Activated CD4-positive, alpha-beta T cell treated with anti-CD3 and anti-CD28 coated beads, Interleukin-2, amount 50 U/mL, for 24 hours (primary cell): Measurements from ENCODE around the gene GPR65.

Experiments used
- DNase-seq, 2 donors: peaks; one replicate each; pipeline ENCODE4 v3.0.0-alpha.2; 2020; ENCODE audit warnings: low read depth in 1 of 2, low spot score in 1 of 2

The GPR65 gene

GRCh38 chr14:88037325-88037724 is 32.4 kb downstream of the GPR65 start:
- DNase-seq = no peak

DNA sequence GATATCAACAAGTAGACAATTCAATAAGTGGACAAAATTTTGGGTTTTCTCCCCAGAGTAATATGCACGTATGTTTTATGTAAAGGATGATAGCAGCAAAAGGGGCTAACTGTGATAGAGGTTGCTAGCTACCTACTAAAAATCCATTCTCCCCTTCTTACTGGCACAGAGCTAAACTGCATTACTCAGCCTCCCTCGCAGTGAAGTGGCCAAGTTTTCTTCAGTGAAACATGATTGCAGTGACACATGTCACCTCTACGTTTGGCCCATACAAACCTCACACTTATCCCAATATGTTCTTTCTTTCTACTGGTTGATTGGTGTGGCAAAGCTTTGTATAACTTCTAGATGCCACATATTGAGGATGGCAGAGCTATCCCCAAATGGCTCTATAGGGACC is 34.3 kb downstream of the GPR65 start:
- DNase-seq = no peak

DNA sequence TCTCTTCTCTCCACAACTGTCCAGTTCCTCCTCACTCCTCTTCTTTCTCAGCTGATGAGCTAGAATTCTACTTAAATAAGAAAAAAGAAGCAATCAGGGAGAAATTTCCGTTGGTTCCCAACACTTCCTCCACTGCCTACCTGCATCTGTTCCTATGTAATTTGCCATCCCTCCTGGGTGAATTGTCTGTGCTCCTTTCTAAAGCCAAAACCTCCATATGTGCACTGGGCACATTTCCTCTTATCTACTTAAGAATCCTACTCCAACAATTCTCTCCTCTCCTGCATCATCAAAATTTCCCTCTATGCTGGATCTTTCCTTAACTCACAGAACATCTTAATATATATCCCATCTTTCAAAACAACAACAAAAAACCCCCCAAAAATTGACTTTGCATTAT is 35.2 kb downstream of the GPR65 start:
- no peak for DNase-seq

DNA sequence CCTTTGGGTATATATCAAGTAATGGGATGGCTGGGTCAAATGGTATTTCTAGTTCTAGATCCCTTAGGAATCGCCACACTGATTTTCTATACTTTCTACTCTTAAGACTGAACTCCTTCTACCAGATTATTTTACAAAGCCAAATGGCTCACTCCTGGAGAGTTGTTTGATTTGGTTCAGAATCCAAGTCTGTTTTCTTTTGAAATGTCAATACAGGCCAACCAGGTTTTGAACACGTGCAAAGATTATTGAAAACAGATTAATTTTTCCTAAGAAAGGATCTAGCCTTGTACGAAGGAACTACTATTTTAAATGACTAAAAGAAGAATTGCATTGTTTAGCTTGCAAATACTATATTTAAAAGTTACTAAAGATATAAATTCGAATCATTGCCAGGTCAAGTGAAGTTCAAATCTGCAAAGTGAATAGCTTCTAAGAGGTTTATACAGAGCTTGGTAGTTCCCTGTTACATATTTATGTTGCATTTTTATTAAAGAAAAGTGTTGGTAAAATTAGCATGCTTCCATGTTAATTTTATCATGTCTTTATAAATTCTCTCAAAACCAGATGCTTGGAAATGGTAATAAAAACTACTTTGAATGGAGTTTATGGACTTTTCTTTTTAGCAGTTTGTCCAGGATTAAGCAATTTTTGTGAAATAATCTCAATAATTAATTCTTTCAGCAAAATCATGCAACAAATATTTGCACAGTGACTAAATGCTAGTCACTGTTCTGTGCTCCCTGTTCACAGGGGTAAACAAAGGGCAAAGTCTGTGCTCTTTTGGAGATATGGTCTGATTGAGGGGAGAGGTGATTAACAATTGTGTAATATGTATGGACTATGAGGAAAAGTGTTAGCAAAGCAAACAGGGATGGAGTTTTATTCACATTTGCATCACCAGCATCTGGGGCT is 38.9 kb downstream of the GPR65 start:
- DNase-seq = no peak

GRCh38 chr14:88044444-88044758 is 39.5 kb downstream of the GPR65 start:
- DNase-seq = no peak

DNA sequence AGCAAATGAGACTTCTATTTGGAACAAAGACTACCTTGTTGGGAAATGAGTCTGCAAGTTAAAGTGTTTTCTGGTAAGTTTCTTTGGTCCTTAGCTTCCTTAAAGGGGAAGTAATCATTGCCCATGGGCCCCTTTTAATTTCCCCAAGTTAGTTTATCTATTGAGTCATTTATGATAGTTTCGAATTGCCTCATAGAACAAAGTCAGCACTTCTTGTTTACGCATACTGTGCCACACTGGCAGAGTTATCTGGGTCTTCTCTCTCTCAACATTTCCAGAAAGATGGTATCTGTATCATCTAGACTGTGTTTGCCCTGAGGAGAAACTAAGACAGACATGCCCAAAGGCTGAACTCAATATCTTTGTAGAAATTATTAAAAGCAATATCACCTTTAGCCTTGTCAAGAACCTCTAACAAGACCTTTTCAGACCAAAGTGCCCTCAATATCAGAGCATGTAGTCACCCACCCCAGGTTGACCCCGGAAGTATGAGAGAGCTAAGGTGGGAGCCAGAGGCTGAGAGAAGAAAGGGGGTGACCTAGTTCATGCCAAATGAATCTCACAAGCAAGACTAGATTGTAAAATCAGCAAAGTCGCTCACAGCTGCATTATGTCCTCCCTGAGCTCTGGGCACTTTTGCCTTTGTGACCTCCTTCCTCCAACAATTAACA is 40.0 kb downstream of the GPR65 start:
- no peak for DNase-seq

DNA sequence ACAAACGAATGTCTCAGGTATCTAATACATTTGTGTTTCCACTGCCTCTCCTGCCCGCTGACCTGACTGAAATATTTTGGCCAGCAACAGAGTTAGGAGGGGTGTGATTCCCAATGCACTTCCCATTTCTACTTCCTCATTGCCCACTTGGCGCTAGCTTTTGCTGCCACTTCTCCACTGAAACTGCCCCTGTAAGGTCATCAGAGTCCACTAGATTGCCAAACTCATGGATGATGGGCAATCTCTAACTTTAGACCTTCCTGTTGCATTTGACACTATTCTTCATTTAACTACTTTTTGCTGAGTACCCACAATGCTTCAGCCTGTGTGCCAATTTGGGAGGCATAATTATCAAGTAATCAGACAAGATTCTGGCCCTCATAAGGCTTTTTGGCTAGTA is 40.8 kb downstream of the GPR65 start:
- DNase-seq = no peak

- DNase-seq = no peak
Observed at GRCh38 chr14:88048351-88048750, 43.4 kb downstream of the GPR65 start.

- DNase-seq = no peak
Observed at GRCh38 chr14:88049266-88049665, 44.3 kb downstream of the GPR65 start.

DNA sequence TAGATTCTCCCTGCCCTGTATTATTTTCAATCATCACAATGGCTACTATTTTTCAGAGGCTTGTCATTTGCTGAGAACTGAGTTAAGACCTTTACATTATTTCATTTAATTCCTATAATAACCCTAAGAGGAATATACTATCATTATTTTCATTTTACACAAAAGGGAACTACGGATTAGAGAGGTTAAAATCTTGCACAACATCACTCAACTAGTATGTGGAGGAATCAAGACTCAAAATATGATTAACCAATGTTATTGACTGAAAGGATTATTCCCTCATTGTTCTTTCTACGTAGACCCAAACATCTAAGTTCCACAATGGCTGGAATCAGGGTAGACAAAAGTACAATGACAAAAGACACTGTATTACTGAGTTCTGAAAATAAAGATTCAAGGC is 45.0 kb downstream of the GPR65 start:
- DNase-seq = no peak

DNA sequence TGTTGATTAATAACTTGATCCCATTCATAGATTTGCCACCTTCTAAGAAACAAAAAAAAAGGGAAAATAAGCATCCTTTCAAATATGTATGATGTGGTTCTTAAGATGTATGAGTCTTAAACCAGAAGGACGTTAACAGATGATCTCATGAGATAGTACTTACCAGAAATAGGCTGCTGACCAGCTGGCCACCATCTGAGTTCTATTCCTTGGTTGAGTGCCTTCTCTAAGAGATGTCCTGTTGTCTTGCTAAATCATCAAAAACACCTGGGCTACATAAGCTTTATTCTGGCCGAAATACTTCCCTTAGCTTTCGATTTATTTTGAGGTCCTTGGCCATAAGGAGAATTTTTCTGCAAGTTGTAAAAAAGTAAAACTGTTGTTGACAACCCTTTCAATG is 55.6 kb downstream of the GPR65 start:
- DNase-seq = no peak

DNA sequence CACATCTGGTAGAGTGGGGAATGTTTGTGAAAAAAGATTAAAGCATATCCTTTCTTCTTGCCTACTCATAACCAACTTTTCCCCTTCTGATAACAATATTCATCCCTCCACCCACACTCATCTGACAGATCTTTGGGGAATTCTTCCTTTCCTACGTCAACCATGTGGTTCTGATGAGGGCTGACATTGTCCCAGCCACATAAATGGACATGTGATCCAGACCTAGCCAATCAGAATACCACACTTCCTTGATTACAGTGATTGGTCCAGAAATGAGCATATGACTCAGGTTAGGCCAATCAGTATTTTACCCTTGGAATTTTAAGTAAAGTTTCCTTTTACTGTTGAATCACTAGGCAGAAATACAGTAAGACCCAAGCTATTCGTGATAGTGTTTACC is 58.9 kb downstream of the GPR65 start:
- DNase-seq = no peak
